DMS53 treated with DMSO at 0.1 percent for 48 hours (cell line): ENCODE results near the gene RAB14.
"Not testable (repeated sequence)": the region's sequence is repeated elsewhere in the genome, so short reads cannot be mapped to it uniquely, and the experiment has no call there.

Source experiments
- DNase-seq: peaks from one replicate; lab custom pipeline; 2025; ENCODE audit not compliant: unreplicated experiment; lab: John Stamatoyannopoulos, UW

RAB14 gene

GRCh38 chr9:121168052-121168451, 33.6 kb downstream of the RAB14 start:
- DNase-seq: no peak

GRCh38 chr9:121160025-121160424, 41.6 kb downstream of the RAB14 start:
- no peak for DNase-seq

- DNase-seq: no peak
Observed at GRCh38 chr9:121157939-121158338, 43.7 kb downstream of the RAB14 start.

GRCh38 chr9:121156263-121156731, 45.4 kb downstream of the RAB14 start:
- no peak for DNase-seq

GRCh38 chr9:121154782-121155181, 46.9 kb downstream of the RAB14 start:
- no peak for DNase-seq

GRCh38 chr9:121153642-121154041, 48.0 kb downstream of the RAB14 start:
- DNase-seq: no peak

DNA sequence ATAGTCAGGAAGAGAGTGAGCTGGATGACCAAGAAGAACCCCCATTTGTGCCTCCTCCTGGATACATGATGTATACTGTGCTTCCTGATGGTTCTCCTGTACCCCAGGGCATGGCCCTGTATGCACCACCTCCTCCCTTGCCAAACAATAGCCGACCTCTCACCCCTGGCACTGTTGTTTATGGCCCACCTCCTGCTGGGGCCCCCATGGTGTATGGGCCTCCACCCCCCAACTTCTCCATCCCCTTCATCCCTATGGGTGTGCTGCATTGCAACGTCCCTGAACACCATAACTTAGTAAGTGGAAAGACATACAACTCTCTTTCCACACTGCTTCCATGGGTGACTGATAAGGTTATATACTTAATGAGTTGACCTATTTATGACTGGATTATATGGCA, 51.5 kb downstream of the RAB14 start:
- DNase-seq: no peak

- no peak for DNase-seq
Observed at GRCh38 chr9:121144482-121144881, 57.2 kb downstream of the RAB14 start.

- no peak for DNase-seq
Observed at GRCh38 chr9:121143771-121144170, 57.9 kb downstream of the RAB14 start.

DNA sequence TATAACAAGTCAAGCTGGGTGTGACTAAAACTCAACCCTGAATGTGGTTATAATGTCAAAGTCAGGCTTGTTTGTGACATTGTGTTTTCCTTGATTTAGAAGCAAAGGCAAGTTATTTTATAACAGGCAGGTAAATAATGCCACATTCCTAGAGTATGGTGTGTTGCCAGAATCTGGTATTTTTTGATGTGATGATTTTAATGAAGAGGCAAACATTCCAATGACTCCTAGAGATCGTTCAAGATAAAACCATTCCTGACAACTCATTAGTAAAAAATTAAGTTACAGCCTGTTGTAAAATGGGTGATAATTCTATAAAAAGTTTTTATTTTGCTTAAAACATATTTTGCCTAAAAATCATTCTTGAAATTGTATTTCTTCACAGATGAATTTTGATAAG, 60.0 kb downstream of the RAB14 start:
- no peak for DNase-seq

GRCh38 chr9:121141306-121141705, 60.4 kb downstream of the RAB14 start:
- no peak for DNase-seq

DNA sequence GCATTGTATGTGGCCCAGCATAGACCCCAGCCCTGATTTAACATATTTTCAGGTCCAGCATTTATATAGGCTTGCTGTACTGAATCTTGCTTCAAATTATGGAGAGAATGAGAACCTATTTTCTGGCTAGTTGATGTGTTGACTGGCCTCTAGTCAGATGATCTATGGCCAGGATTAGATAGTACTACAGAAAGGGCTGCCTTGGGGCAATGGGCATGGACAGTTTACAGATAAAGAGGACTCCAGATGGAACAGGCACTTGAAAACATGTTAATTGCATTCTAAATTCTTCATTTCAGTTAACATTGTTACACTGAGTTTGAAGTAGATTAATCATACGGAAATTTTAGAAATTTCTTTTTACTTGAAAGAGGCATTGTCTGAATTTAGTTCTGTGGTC, 61.5 kb downstream of the RAB14 start:
- DNase-seq: no peak

DNA sequence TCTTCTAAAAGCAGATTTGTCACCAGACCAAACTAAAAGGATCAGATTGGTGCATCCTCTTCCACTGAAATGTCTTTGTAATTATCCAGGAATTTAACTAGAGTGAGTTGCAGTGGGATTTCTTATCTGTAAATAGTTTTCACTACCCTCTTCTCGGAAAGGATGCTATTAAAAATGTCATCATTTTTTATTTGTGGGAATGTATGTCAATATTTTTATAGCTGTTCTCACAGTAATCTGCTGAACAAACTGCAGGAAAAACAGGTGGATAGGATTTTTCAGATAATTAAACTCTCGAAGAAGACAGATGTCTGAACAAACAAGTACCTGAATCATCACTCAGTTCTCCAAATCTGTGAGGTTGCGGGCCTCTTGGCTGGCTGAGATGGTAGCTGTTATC, 62.7 kb downstream of the RAB14 start:
- peak; percentile 2 for DNase-seq

GRCh38 chr9:121138561-121138960, 63.1 kb downstream of the RAB14 start:
- DNase-seq: no peak

- DNase-seq: no peak
Observed at GRCh38 chr9:121135642-121136041, 66.0 kb downstream of the RAB14 start.

DNA sequence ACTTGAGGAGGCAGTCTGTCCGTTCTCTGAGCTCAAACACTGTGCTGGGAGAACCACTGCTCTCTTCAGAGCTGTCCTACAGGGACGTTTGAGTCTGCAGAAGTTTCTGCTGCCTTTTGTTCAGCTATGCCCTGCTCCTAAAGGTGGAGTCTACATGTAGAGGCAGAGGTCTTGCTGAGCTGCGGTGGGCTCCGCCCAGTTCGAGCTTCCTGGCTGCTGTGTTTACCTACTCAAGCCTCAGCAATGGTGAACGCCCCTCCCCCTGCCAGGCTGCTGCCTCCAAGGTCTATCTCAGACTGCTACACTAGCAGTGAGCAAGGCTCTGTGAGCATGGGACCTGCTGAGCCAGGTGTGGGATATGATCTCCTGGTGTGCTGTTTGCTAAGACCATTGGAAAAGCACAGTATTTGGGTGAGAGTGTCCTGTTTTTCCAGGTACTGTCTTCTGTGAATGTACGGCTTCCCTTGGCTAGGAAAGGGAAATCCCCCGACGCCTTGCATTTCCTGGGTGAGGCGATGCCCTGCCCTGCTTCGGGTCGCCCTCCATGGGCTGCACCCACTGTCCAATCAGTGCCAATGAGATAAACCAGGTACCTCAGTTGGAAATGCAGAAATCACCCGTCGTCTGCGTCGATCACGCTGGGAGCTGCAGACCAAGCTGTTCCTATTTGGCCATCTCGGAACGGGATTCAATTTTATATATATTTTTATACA, 68.4 kb downstream of the RAB14 start:
- peak; percentile 45 for DNase-seq

- DNase-seq: not testable (repeated sequence)
Observed at GRCh38 chr9:121129384-121129783, 72.3 kb downstream of the RAB14 start.
